NT2/D1 (cell line): ENCODE results near the gene PBRM1.

ENCODE experiments used
- SUZ12 ChIP-seq: IDR thresholded peaks from 2 replicates; pipeline ENCODE4 v1.6.1; 2011; ENCODE audit not compliant: insufficient read length, insufficient read depth; ENCODE audit errors: extremely low read depth
- ZNF274 ChIP-seq: IDR thresholded peaks from 2 replicates; pipeline ENCODE4 v1.6.1; 2011; ENCODE audit warnings: mild to moderate bottlenecking, low read depth, low read length

- no peak for TF ChIP-seq ZNF274
- no peak for TF ChIP-seq SUZ12
Observed at GRCh38 chr3:52568069-52568468, 117.6 kb downstream of the PBRM1 start.
